ENCODE results near the gene ACADL. TPM values are rescaled to one million over a fixed set of nuclear protein-coding genes. Genes with fewer than 3 reads are reported as not detected.
"Not testable (repeated sequence)": the region's sequence is repeated elsewhere in the genome, so short reads cannot be mapped to it uniquely, and the experiment has no call there.

The ACADL gene
- total and polyA plus RNA-seq, 2 donors (not counting 3 experiments of a cell fraction or from before 2014, with no cell fraction given) = not detected

DNA sequence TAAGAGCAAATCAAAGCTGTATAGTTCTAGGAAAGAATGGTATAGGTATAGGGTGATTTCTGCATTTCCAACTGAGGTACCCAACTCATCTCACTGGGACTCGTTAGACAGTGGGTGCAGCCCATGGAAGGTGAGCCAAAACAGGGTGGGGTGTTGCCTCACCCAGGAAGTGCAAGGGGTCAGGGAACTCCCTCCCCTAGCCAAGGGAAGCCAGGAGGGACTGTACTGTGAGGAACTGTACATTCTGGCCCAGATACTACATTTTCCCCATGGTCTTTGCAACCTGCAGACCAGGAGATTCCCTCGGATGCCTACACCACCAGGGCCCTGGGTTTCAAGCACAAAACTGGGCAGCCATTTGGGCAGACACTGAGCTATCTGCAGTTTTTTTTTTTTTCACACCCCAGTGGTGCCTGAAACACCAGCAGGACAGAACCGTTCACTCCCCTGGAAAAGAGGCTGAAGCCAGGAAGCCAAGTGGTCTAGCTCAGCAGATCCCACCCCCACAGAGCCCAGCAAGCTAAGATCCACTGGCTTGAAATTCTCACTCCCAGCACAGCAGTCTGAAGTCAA is 44.1 kb downstream of the ACADL start:
- BruUV-seq (replicated peaks); H3K4me1 ChIP-seq (ENCODE audit: control insufficient read depth, extremely low read depth, insufficient read depth, low read length); H3K9ac ChIP-seq (replicated peaks; ENCODE audit: extremely low read depth, insufficient read depth, low read length); POLR2A ChIA-PET; H2AFZ ChIP-seq (ENCODE audit: low read depth, low read length); DNase-seq (ENCODE audit: low read depth, low spot score); H3K27ac ChIP-seq (ENCODE audit: insufficient read depth, low read depth, low read length); FAIRE-seq; H3K4me3 ChIP-seq (replicated peaks in 1 of 3; ENCODE audit: insufficient read depth in 1 of 3, low read depth in 1 of 3, low read length in 3 of 3); H4K20me1 ChIP-seq (replicated peaks; ENCODE audit: control insufficient read depth, extremely low read depth, insufficient read depth, low read length); H3K4me2 ChIP-seq (ENCODE audit: insufficient read depth, low read length); H3K9me1 ChIP-seq (replicated peaks; ENCODE audit: control insufficient read depth, extremely low read depth, insufficient read depth, low read length); H3K36me3 ChIP-seq (ENCODE audit: control insufficient read depth in 2 of 2, extremely low read depth in 1 of 2, insufficient read depth in 2 of 2, low read length in 2 of 2); H3K79me2 ChIP-seq (ENCODE audit: control insufficient read depth, insufficient read depth, low read length); dilution Hi-C loops (cut with MboI; ENCODE audit: extremely low pct_ligation_motif_present, low sequenced_read_pairs); H3K9me3 ChIP-seq (replicated peaks; ENCODE audit: control insufficient read depth, insufficient read depth, low read length): not testable (repeated sequence)
- intact Hi-C loops (cut with micrococcal nuclease) = loop anchor here (10.0 kb wide), 1 partner anchor 466 kb away; no protein-coding TSS in a partner anchor
- H3K27me3 ChIP-seq (ENCODE audit: control insufficient read depth in 2 of 2, insufficient read depth in 2 of 2, low read length in 2 of 2) = peaks cover 8 to 21% of the 10 kb centered on the region in 2 experiments
- CTCF ChIA-PET = interaction anchor here (1.0 to 1.2 kb wide), 2 partner anchors 15 to 18 kb away, joined by 3 read pairs; no protein-coding TSS in a partner anchor

DNA sequence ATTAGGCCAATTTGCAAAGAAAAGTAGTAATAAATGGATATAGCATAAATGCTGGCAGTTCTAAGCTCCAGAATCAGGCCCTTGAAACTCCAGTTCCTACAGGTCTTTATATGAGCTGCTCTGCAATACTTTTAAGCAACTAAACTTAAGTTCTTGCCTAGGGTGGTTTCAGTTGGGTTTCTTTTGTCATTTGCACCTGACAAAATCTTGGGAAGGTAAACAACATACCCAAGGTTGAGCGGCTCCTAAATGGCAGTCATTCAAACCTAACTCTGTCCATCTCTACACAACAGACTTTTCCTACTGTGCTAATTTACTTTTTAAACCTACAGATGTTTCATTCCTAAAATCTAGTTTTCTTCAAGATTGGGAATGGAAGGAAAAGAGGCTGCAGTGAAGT is 44.8 kb downstream of the ACADL start:
- no peak for FAIRE-seq
- no TSS peak for BruUV-seq (replicated peaks)
- CTCF ChIA-PET = interaction anchor here (1.2 kb wide), 1 partner anchor 16 kb away, joined by 3 read pairs; no protein-coding TSS in a partner anchor
- no peak overlapping the region for H3K27ac ChIP-seq (ENCODE audit: insufficient read depth, low read depth, low read length)
- TF ChIP-seq POLR2A (IDR thresholded peaks at IDR 0.05; ENCODE audit: low read depth, low read length) = no peak
- TF ChIP-seq POLR2AphosphoS5 (IDR thresholded peaks at IDR 0.05; ENCODE audit: insufficient read depth, low read depth, low read length) = no peak
- TF ChIP-seq JUN (IDR thresholded peaks at IDR 0.05; ENCODE audit: borderline replicate concordance, insufficient read depth, insufficient read length, low read depth) = no peak
- no peak for TF ChIP-seq FOS (IDR thresholded peaks at IDR 0.05; ENCODE audit: borderline replicate concordance, insufficient read depth, low read length)
- TF ChIP-seq MYC (IDR thresholded peaks at IDR 0.05; ENCODE audit: low read depth, low read length) = no peak
- TF ChIP-seq EZH2 (IDR thresholded peaks at IDR 0.05; ENCODE audit: borderline replicate concordance, low read depth, low read length, severe bottlenecking) = no peak
- no peak for TF ChIP-seq GATA2 (IDR thresholded peaks at IDR 0.05; ENCODE audit: insufficient read depth, insufficient read length, low read depth, low read length)
- TF ChIP-seq, protein P1, sequence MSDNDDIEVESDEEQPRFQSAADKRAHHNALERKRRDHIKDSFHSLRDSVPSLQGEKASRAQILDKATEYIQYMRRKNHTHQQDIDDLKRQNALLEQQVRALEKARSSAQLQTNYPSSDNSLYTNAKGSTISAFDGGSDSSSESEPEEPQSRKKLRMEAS (IDR thresholded peaks at IDR 0.05; ENCODE audit: insufficient read depth, insufficient read length) = no peak
- H3K27me3 ChIP-seq (ENCODE audit: control insufficient read depth in 2 of 2, insufficient read depth in 2 of 2, low read length in 2 of 2) = peaks cover 8 to 21% of the 10 kb centered on the region in 2 experiments
- no peaks in the 10 kb centered on the region for H3K4me1 ChIP-seq (ENCODE audit: control insufficient read depth, extremely low read depth, insufficient read depth, low read length)
- intact Hi-C loops (cut with micrococcal nuclease) = loop anchor here (10.0 kb wide), 1 partner anchor 466 kb away; no protein-coding TSS in a partner anchor
- POLR2A ChIA-PET = no interaction called here
- no peak overlapping the region for H3K9ac ChIP-seq (replicated peaks; ENCODE audit: extremely low read depth, insufficient read depth, low read length)
- H3K9me1 ChIP-seq (replicated peaks; ENCODE audit: control insufficient read depth, extremely low read depth, insufficient read depth, low read length) = no peaks in the 10 kb centered on the region
- H3K4me3 ChIP-seq (replicated peaks in 1 of 3; ENCODE audit: insufficient read depth in 1 of 3, low read depth in 1 of 3, low read length in 3 of 3) = no peak overlapping the region
- H3K9me3 ChIP-seq (replicated peaks; ENCODE audit: control insufficient read depth, insufficient read depth, low read length) = no peaks in the 10 kb centered on the region
- no peaks in the 10 kb centered on the region for H3K36me3 ChIP-seq (ENCODE audit: control insufficient read depth in 2 of 2, extremely low read depth in 1 of 2, insufficient read depth in 2 of 2, low read length in 2 of 2)
- dilution Hi-C loops (cut with MboI; ENCODE audit: extremely low pct_ligation_motif_present, low sequenced_read_pairs) = no loop called here
- H3K4me2 ChIP-seq (ENCODE audit: insufficient read depth, low read length) = no peak overlapping the region
- no peak for DNase-seq (ENCODE audit: low read depth, low spot score)
- no peaks in the 10 kb centered on the region for H4K20me1 ChIP-seq (replicated peaks; ENCODE audit: control insufficient read depth, extremely low read depth, insufficient read depth, low read length)
- no peaks in the 10 kb centered on the region for H3K79me2 ChIP-seq (ENCODE audit: control insufficient read depth, insufficient read depth, low read length)
- no peak overlapping the region for H2AFZ ChIP-seq (ENCODE audit: low read depth, low read length)

All from endothelial cell of umbilical vein (primary cell).